KMS-11 (cell line): ENCODE results near the gene KCNJ4.
"Not testable (repeated sequence)": the region's sequence is repeated elsewhere in the genome, so short reads cannot be mapped to it uniquely, and the experiment has no call there.

Experiments used
- H2AFZ ChIP-seq: fragments of 200-600 bp; sonication (generic); 2 replicates; pipeline ENCODE4 v1.6.1; 2016; ENCODE audit warnings: antibody characterized with exemption, mixed run types, low read depth
- H3K27ac ChIP-seq: fragments of 200-600 bp; sonication (generic); 2 replicates; pipeline ENCODE4 v1.6.1; 2016; ENCODE audit warnings: mild to moderate bottlenecking, mixed run types
- H3K27me3 ChIP-seq: fragments of 200-600 bp; sonication (generic); 2 replicates; pipeline ENCODE4 v1.6.1; 2017; ENCODE audit warnings: mild to moderate bottlenecking, low read depth, mixed run types, moderate library complexity; ENCODE audit not compliant: insufficient read depth
- H3K36me3 ChIP-seq: fragments of 200-600 bp; sonication (generic); 2 replicates; pipeline ENCODE4 v1.6.1; 2017; ENCODE audit warnings: mild to moderate bottlenecking, mixed run types; ENCODE audit not compliant: insufficient read depth
- H3K4me1 ChIP-seq: fragments of 200-600 bp; sonication (generic); 2 replicates; pipeline ENCODE4 v1.6.1; 2016; ENCODE audit warnings: mild to moderate bottlenecking, low read depth, mixed run types; ENCODE audit not compliant: poor library complexity, severe bottlenecking
- H3K4me2 ChIP-seq: fragments of 200-600 bp; sonication (generic); 2 replicates; pipeline ENCODE4 v1.7.0; 2016; ENCODE audit warnings: mild to moderate bottlenecking, mixed run types
- H3K4me3 ChIP-seq: fragments of 200-600 bp; sonication (generic); IDR thresholded peaks from 2 replicates; pipeline ENCODE4 v1.6.1; 2017; ENCODE audit warnings: low read depth, low read length, mixed read lengths; ENCODE audit not compliant: insufficient read depth
- H3K79me2 ChIP-seq: fragments of 200-600 bp; sonication (generic); 2 replicates; pipeline ENCODE4 v1.6.1; 2016; ENCODE audit warnings: low read depth, mixed run types; ENCODE audit not compliant: insufficient read depth
- H3K9ac ChIP-seq: fragments of 200-600 bp; sonication (generic); 2 replicates; pipeline ENCODE4 v1.6.1; 2016; ENCODE audit warnings: mild to moderate bottlenecking, mixed run types
- H4K20me1 ChIP-seq: fragments of 200-600 bp; sonication (generic); 2 replicates; pipeline ENCODE4 v1.6.1; 2016; ENCODE audit warnings: mild to moderate bottlenecking, mixed run types; ENCODE audit not compliant: insufficient read depth
- TF ChIP-seq, protein P1 (sequence below): fragments of 200-600 bp; sonication (generic); conservative IDR thresholded peaks from 2 replicates; pipeline ENCODE4 v1.6.1; 2017; ENCODE audit warnings: low read depth, mild to moderate bottlenecking, antibody characterized with exemption, low read length, moderate library complexity, mixed read lengths

KCNJ4 gene

DNA sequence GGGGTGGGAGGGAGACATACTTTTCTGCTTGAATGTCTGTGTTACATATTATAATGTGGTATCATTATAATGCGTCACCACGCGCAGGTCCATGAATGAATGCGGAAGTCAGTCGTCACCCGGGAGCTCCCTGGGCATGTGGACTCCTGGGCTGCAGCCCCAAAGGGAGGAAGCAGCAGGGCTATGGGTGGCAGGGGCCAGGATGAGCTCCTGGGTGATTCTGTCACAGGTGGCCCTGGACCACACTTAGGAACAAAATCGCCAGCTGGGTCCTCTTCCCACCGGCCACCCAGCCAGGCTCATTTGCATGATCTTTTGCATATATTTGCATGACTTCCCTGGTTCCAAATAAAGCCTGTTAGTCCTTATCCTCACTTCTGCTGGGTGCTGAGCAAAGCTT lies 51.2 kb downstream of the KCNJ4 start:
- peaks cover 7% of the 10 kb centered on the region for H3K79me2 ChIP-seq
- TF ChIP-seq, protein P1, sequence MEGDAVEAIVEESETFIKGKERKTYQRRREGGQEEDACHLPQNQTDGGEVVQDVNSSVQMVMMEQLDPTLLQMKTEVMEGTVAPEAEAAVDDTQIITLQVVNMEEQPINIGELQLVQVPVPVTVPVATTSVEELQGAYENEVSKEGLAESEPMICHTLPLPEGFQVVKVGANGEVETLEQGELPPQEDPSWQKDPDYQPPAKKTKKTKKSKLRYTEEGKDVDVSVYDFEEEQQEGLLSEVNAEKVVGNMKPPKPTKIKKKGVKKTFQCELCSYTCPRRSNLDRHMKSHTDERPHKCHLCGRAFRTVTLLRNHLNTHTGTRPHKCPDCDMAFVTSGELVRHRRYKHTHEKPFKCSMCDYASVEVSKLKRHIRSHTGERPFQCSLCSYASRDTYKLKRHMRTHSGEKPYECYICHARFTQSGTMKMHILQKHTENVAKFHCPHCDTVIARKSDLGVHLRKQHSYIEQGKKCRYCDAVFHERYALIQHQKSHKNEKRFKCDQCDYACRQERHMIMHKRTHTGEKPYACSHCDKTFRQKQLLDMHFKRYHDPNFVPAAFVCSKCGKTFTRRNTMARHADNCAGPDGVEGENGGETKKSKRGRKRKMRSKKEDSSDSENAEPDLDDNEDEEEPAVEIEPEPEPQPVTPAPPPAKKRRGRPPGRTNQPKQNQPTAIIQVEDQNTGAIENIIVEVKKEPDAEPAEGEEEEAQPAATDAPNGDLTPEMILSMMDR, result no peak
- H3K27ac ChIP-seq, result no peak overlapping the region
- H3K4me2 ChIP-seq, result no peak overlapping the region
- H3K4me1 ChIP-seq, result peaks cover 39% of the 10 kb centered on the region
- no peaks in the 10 kb centered on the region for H3K27me3 ChIP-seq
- no peak overlapping the region for H3K9ac ChIP-seq
- no peak overlapping the region for H2AFZ ChIP-seq
- H3K4me3 ChIP-seq, result no peak overlapping the region
- H4K20me1 ChIP-seq, result no peaks in the 10 kb centered on the region
- no peaks in the 10 kb centered on the region for H3K36me3 ChIP-seq

DNA sequence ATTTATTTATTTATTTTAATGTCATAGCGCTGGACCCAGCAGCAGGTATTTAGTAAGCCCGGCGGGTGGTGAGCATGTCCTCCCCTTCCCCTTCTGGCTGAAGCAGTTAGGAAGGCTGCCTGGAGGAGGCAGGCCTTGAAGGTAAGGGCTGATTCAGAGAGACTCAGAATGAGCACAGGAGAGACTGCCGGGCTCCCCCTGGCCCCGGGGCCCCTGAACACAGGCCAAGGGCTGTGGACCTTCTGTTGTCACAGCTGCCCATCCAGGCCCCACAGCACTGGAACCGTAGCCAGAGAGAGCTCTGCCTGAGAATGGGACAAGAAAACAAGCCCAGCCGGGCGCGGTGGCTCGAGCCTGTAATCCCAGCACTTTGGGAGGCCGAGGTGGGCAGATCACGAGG lies 52.8 kb downstream of the KCNJ4 start:
- no peak overlapping the region for H2AFZ ChIP-seq
- H3K27me3 ChIP-seq, result no peaks in the 10 kb centered on the region
- H3K4me2 ChIP-seq, result no peak overlapping the region; the same call in 1 of the 2 replicates
- no peaks in the 10 kb centered on the region for H3K36me3 ChIP-seq
- peak overlapping the region; percentile 70; the same call in 1 of the 2 replicates for H3K27ac ChIP-seq
- peaks cover 34% of the 10 kb centered on the region for H3K4me1 ChIP-seq
- no peaks in the 10 kb centered on the region for H4K20me1 ChIP-seq
- no peak overlapping the region for H3K4me3 ChIP-seq
- TF ChIP-seq, protein P1, result no peak
- peaks cover 13% of the 10 kb centered on the region for H3K79me2 ChIP-seq
- H3K9ac ChIP-seq, result no peak overlapping the region

DNA sequence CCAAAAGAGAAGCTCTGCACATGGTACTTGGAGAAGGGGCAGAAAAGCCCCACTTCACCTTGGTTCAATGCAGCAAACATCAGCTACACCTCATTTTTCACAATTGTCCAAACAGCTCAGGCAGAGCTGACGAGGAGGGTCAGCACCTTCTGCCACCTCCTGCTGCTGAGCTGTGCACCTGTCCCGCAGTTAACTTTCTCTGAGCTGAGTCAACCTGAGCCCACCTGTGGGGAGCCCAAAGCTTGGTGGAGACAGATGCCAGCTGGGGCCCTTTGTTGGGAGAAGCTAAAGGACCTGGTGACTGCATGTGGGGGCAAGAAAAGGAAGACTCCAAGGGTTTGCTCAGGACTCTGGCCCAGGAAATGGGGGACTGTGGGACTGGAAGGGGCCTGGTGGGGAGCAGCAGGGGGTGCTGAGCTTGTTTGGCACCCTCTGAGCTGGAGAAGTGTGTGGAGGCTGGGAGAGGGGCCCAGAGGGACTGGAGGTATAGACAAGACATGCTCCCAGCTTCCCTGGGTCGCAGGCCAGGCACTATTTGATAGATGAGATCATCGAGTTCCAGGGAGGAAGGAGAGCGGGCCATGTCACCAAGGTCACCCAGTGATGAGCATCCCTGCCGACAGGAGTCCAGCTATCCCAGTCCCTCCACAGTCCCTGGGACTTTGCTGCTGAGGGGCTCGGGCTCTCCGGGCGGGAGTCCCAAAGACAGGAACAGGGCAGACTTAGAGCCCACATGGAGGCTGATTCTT lies 53.5 kb downstream of the KCNJ4 start:
- H3K9ac ChIP-seq, result peak overlapping the region; percentile 74; the same call in 1 of the 2 replicates
- no peaks in the 10 kb centered on the region for H4K20me1 ChIP-seq
- no peaks in the 10 kb centered on the region for H3K36me3 ChIP-seq
- peak overlapping the region; percentile 81 for H3K4me2 ChIP-seq
- peaks cover 34% of the 10 kb centered on the region for H3K4me1 ChIP-seq
- no peak overlapping the region for H3K4me3 ChIP-seq
- TF ChIP-seq, protein P1, result no peak
- H3K27ac ChIP-seq, result peak overlapping the region; percentile 70
- H3K79me2 ChIP-seq, result peaks cover 20% of the 10 kb centered on the region
- peak overlapping the region; percentile 16; the same call in 1 of the 2 replicates for H2AFZ ChIP-seq
- H3K27me3 ChIP-seq, result no peaks in the 10 kb centered on the region

DNA sequence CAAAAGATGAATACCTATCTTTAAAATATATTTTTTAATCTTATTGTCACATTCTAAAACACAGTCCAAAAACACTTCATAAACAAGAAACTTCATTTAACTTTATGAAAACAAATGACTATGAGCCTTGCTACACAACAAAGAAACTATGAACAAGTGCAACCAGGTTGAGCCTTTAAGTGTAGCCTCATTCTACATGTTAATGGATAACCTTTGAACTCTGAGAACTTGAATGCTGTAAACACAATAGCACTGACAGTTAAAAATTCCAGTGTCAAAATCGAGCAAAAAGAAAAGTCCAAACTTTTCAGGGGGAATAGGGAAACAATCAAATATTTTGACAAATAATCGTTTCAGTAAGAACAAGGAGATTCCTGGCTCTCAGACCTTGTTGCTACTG lies 54.7 kb downstream of the KCNJ4 start:
- H3K4me1 ChIP-seq, result peaks cover 34% of the 10 kb centered on the region
- H3K36me3 ChIP-seq, H3K4me3 ChIP-seq, H2AFZ ChIP-seq, H3K27me3 ChIP-seq, H4K20me1 ChIP-seq: not testable (repeated sequence)
- peak overlapping the region; percentile 81 for H3K4me2 ChIP-seq
- H3K9ac ChIP-seq, result peak overlapping the region; percentile 74; the same call in 1 of the 2 replicates
- peaks cover 33% of the 10 kb centered on the region for H3K79me2 ChIP-seq
- H3K27ac ChIP-seq, result peak overlapping the region; percentile 70
